ENCODE data around the gene PIGU. TPM values are rescaled to one million over a fixed set of nuclear protein-coding genes. Genes with fewer than 3 reads are reported as not detected.

The PIGU gene
- total RNA-seq, 1 donor from 2014 or later, result 24.8 TPM

DNA sequence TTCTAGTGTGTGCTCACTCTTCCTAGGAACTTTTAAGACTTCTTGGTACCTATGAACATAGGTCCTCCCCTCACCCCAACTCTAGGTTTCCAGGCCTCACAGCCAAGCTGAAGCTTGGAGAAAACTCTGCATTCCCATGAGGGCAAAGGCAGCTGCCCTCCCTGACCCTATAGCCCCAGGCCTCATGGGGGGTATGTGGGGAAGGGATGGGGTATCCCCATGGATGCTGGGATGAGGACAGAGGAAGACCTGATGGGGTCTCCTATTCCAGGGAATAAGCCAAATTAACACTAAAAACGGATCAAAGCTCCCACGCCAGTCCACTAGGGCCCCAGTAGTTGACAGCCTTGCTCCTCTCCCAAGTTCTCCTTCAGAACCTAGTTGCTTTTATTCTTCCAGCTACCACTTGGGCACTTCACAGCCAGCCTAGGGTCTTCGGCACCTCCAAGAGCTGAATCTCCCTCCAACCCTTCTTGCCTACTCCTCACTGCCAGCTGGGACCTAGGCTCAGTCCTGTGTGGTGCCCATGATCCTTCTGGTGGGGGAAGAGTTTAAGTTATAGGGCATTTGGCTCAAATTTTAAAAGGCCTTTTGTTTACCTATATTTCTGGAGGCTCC lies 35.0 kb upstream of the PIGU start:
- Mint-ChIP-seq H3K4me1 (ENCODE audit: low read depth) (peaks cover 21% of the 10 kb centered on the region), H3K36me3 (ENCODE audit: low read depth) (peaks cover 14% of the 10 kb centered on the region), H3K9me3 (no peaks in the 10 kb centered on the region), H3K4me3 (no peak overlapping the region), H3K27me3 (ENCODE audit: insufficient read depth) (peaks cover 8% of the 10 kb centered on the region), H3K27ac (no peak overlapping the region)
- DNase-seq (ENCODE audit: low spot score), result no peak
- intact Hi-C loops (cut with micrococcal nuclease), result no loop called here

GRCh38 chr20:34710861-34711574 lies 34.1 kb upstream of the PIGU start:
- Mint-ChIP-seq H3K4me1 (ENCODE audit: low read depth) (peaks cover 30% of the 10 kb centered on the region), H3K27me3 (ENCODE audit: insufficient read depth) (peaks cover 8% of the 10 kb centered on the region), H3K9me3 (no peaks in the 10 kb centered on the region), H3K36me3 (ENCODE audit: low read depth) (peaks cover 14% of the 10 kb centered on the region), H3K27ac (peak overlapping the region; percentile 72), H3K4me3 (peak overlapping the region; percentile 79)
- DNase-seq (ENCODE audit: low spot score), result no peak
- intact Hi-C loops (cut with micrococcal nuclease), result no loop called here

- intact Hi-C loops (cut with micrococcal nuclease), result no loop called here
- no peak for DNase-seq (ENCODE audit: low spot score)
- Mint-ChIP-seq H3K9me3 (no peaks in the 10 kb centered on the region), H3K4me3 (peak overlapping the region; percentile 79), H3K27ac (peak overlapping the region; percentile 72), H3K4me1 (ENCODE audit: low read depth) (peaks cover 35% of the 10 kb centered on the region), H3K27me3 (ENCODE audit: insufficient read depth) (peaks cover 8% of the 10 kb centered on the region), H3K36me3 (ENCODE audit: low read depth) (peaks cover 14% of the 10 kb centered on the region)
Measured at GRCh38 chr20:34710568-34710839, 33.6 kb upstream of the PIGU start.

DNA sequence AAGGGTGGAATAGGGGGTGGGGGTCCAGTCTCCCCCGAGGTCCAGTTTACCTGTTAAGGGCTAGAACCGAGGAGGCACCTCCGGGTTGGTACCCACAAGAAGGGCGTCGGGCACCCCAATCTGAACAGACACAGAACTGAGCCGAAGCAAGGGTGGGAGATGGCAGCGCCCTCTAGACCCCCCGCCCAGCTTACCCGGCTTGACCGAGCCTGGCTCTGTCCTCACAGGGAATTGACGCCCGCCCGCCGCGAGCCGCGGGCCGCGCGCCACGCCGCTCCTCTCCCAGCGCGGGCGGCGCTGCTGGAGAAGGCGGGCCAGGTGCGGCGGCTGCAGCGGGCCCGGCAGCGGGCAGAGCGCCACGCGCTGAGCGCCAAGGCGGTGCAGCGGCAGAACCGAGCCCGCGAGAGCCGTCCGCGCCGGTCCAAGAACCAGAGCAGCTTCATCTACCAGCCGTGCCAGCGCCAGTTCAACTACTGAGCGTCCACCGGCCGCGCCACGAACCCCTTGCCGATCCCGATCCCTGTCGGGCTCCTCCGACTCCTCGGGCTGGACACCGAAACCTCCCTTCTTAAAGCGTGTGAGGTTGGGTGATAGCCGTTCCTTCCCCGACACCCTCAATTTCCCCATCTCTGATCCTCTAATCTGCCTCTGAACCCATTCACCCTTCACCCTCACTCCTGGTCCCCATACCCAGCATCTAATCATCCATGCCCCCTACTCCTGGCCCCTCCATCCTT lies 33.1 kb upstream of the PIGU start:
- Mint-ChIP-seq H3K27ac (peak overlapping the region; percentile 84), H3K27me3 (ENCODE audit: insufficient read depth) (peaks cover 8% of the 10 kb centered on the region), H3K4me3 (peak overlapping the region; percentile 85), H3K9me3 (no peaks in the 10 kb centered on the region), H3K4me1 (ENCODE audit: low read depth) (peaks cover 40% of the 10 kb centered on the region), H3K36me3 (ENCODE audit: low read depth) (peaks cover 11% of the 10 kb centered on the region)
- no peak for DNase-seq (ENCODE audit: low spot score)
- intact Hi-C loops (cut with micrococcal nuclease), result loop anchor here (1.0 to 10.0 kb wide), 12 partner anchors 9 to 951 kb away; partner anchors contain the start of genes AHCY, ITCH, MAP1LC3A and MMP24OS

DNA sequence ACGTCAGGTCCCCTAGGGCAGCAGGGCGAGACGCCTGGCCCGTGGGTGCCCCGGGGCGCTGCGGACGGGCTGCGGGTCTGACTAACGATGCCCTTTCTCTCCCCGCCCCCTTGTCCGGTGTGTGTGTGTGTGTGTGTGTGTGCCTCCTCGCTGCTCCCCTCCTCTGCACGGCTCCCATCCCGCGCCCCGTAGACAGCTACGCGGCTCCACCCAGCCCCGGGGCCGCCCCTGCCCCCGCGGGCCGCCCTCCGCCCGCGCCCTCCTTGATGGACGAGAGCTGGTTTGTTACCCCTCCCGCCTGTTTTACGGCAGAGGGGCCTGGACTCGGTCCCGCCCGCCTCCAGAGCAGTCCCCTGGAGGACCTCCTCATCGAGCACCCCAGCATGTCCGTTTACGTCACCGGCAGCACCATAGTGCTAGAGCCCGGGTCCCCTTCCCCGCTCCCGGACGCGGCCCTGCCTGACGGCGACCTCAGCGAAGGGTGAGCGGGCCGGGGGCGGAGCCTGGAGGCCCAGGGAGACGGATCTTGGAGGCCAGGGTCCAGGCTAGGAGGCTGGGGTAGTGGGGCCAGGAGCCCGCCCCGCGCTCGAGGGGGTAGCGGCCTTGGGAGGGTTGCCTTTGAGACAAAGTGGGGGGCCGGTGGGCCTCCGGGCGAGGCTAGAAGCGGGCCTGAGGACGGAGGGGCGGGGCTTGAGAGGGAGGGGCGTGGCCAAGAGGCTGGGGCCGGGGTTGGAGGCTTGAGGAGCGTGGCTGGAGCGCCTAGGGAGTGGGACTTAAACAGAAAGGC lies 32.3 kb upstream of the PIGU start:
- peaks cover 7% of the 10 kb centered on the region for H3K36me3 Mint-ChIP-seq (ENCODE audit: low read depth)
- H3K4me3 Mint-ChIP-seq, result peak overlapping the region; percentile 85
- intact Hi-C loops (cut with micrococcal nuclease), result loop anchor here (1.0 to 10.0 kb wide), 12 partner anchors 10 to 952 kb away; partner anchors contain the start of genes AHCY, ITCH, MAP1LC3A and MMP24OS
- no peaks in the 10 kb centered on the region for H3K9me3 Mint-ChIP-seq
- H3K27ac Mint-ChIP-seq, result peak overlapping the region; percentile 84
- peaks cover 46% of the 10 kb centered on the region for H3K4me1 Mint-ChIP-seq (ENCODE audit: low read depth)
- peak; percentile 73 for DNase-seq (ENCODE audit: low spot score)
- H3K27me3 Mint-ChIP-seq (ENCODE audit: insufficient read depth), result peaks cover 8% of the 10 kb centered on the region

GRCh38 chr20:34708621-34709043 lies 31.7 kb upstream of the PIGU start:
- peak; percentile 33 for DNase-seq (ENCODE audit: low spot score)
- Mint-ChIP-seq H3K36me3 (ENCODE audit: low read depth) (peaks cover 7% of the 10 kb centered on the region), H3K4me3 (peak overlapping the region; percentile 85), H3K27ac (peak overlapping the region; percentile 69), H3K27me3 (ENCODE audit: insufficient read depth) (peaks cover 11% of the 10 kb centered on the region), H3K4me1 (ENCODE audit: low read depth) (peaks cover 48% of the 10 kb centered on the region), H3K9me3 (no peaks in the 10 kb centered on the region)
- intact Hi-C loops (cut with micrococcal nuclease), result loop anchor here (1.0 to 10.0 kb wide), 12 partner anchors 11 to 953 kb away; partner anchors contain the start of genes AHCY, ITCH, MAP1LC3A and MMP24OS

DNA sequence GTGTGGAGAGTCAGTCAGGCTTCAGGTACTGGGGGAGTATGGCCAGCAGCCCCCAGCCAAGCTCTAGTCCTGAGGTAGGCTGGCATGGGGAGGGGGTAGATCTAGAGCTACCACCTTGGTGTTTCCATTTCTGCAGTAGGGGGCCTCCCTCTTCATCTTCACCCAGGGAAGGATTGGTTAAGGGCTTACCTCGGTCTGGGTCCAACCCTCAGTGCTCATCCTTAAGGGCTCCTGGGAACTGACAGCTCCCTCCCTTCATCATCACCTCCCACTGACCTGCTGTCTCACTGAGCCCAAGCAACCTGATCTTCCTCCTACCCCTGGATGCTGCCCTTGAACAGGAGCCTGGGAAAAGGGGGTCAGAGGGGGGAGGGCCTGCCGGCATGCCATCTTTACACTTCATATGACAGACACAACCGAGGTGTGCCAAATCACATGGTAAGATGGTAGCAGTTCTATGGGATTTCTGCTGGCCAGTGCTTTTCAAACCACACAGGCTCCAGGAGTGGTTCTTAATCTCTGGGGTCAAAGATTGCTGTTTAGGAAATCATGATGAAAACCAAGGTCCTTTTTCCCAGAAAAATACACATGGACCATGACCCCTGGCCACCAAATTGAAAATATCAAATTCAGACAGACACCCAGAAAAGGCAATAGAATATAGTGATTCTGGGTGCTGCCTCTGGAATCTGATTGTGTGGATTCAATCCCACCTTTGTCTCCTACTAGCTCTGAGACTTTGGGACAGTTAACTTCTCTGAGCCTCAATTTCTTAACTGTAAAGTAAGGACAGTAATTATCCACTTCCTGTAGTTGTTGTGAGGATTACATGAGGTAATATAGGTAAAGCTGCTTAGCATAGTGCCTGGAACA lies 30.3 kb upstream of the PIGU start:
- DNase-seq (ENCODE audit: low spot score), result no peak
- H3K9me3 Mint-ChIP-seq, result no peaks in the 10 kb centered on the region
- H3K36me3 Mint-ChIP-seq (ENCODE audit: low read depth), result peaks cover 1% of the 10 kb centered on the region

GRCh38 chr20:34706302-34706875 lies 29.5 kb upstream of the PIGU start:
- H3K27me3 Mint-ChIP-seq (ENCODE audit: insufficient read depth), result peaks cover 22% of the 10 kb centered on the region
- intact Hi-C loops (cut with micrococcal nuclease), result loop anchor here (5.0 to 10.0 kb wide), 3 partner anchors 344 to 712 kb away; partner anchors contain the start of genes ITCH, MMP24OS and RALY

More for the DNA sequence above, 30.3 kb upstream of the PIGU start:
- peak overlapping the region; percentile 12 for H3K27ac Mint-ChIP-seq
- peak overlapping the region; percentile 7 for H3K4me3 Mint-ChIP-seq
- H3K27me3 Mint-ChIP-seq (ENCODE audit: insufficient read depth), result peaks cover 18% of the 10 kb centered on the region
- intact Hi-C loops (cut with micrococcal nuclease), result loop anchor here (5.0 to 10.0 kb wide), 3 partner anchors 345 to 712 kb away; partner anchors contain the start of genes ITCH, MMP24OS and RALY
- peaks cover 59% of the 10 kb centered on the region for H3K4me1 Mint-ChIP-seq (ENCODE audit: low read depth)

DNA sequence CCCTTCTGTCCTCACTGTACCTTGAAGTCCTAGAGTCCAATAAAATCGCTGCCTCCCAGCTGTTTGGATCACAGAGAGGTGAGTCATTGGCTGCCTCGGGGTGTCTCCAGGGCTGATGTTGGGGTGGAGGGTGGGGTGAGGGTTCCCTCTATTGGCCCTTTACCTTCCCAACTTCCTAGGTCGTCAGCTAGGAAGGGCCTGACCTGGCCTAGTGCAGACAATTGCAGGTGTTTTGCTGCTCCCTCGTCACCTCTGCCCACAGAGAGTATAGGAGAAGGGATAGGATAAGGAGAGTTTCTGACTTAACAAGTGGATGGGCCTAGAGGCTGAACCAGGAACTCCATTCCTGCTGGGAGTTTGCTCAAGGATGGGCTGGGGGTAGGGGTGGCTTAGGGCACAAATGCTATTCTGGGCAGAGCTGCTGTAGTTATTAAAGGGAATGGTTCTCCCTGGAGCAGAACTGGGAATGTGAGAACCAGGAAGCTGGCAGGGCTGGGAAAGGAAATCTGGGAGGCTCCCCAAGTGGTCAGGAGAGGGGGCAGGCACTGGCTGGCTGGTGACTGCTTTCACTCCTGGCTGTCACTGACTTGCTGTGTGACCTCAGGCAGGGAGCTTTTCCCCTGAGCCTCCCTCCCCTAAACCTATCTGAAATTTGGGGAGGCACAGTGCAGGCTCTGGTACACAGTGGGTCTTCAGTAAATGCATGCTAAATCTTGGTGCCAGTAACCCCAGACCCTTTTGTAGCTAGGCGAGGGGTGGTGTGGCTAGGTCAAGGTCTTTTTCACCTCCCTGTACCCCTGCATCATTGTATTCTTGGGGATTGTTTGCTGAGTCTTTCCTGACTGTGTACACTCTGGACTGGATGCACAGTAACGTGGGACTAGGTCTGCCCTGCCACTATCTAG lies 28.8 kb upstream of the PIGU start:
- H3K36me3 Mint-ChIP-seq (ENCODE audit: low read depth), result no peaks in the 10 kb centered on the region
- no peaks in the 10 kb centered on the region for H3K9me3 Mint-ChIP-seq
- H3K4me3 Mint-ChIP-seq, result peak overlapping the region; percentile 86
- peaks cover 22% of the 10 kb centered on the region for H3K27me3 Mint-ChIP-seq (ENCODE audit: insufficient read depth)
- DNase-seq (ENCODE audit: low spot score), result no peak
- intact Hi-C loops (cut with micrococcal nuclease), result loop anchor here (2.0 to 10.0 kb wide), 4 partner anchors 13 to 711 kb away; partner anchors contain the start of genes ITCH, MMP24OS and RALY
- peak overlapping the region; percentile 87 for H3K27ac Mint-ChIP-seq
- peaks cover 57% of the 10 kb centered on the region for H3K4me1 Mint-ChIP-seq (ENCODE audit: low read depth)

More at GRCh38 chr20:34706302-34706875, 29.5 kb upstream of the PIGU start:
- Mint-ChIP-seq H3K9me3 (no peaks in the 10 kb centered on the region), H3K27ac (no peak overlapping the region), H3K36me3 (ENCODE audit: low read depth) (peaks cover 1% of the 10 kb centered on the region), H3K4me1 (ENCODE audit: low read depth) (peaks cover 59% of the 10 kb centered on the region), H3K4me3 (peak overlapping the region; percentile 7)
- no peak for DNase-seq (ENCODE audit: low spot score)

DNA sequence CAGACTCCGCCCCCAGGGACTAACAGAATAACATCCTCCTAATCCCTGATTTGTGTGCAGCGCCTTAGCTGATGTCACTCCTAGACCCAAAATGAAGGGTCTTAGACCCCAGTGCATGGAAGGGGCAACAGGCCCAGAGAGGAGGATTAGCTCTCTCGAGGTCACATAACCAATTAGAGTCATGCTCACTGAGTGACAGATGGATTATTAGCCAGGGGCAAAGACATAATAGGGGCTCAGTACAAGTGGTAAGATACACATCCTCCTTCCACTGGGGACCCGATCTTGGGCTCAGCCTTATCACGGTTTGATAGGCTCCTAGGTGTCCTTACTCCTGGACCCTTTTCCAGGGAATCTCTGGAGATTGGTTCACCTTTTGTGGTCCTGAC lies 28.1 kb upstream of the PIGU start:
- Mint-ChIP-seq H3K4me3 (peak overlapping the region; percentile 86), H3K27ac (peak overlapping the region; percentile 87), H3K36me3 (ENCODE audit: low read depth) (no peaks in the 10 kb centered on the region), H3K9me3 (no peaks in the 10 kb centered on the region), H3K4me1 (ENCODE audit: low read depth) (peaks cover 52% of the 10 kb centered on the region), H3K27me3 (ENCODE audit: insufficient read depth) (peaks cover 21% of the 10 kb centered on the region)
- intact Hi-C loops (cut with micrococcal nuclease), result loop anchor here (2.0 to 10.0 kb wide), 4 partner anchors 14 to 710 kb away; partner anchors contain the start of genes ITCH, MMP24OS and RALY
- DNase-seq (ENCODE audit: low spot score), result no peak

Measured in activated T-helper 1 cell treated with anti-CD3 and anti-CD28 coated beads, Interleukin-12 subunit alpha, Interleukin-12 subunit beta, Interleukin-2, Interleukin-4 antibody, amounts not matched to agents 30 ng/mL and 10 ng/mL and 1 ng/mL, durations not matched to agents 14 hours and 24 hours and 36 hours (primary cell).